H1 (cell line): ENCODE results near the gene KLF13. TPM values are rescaled to one million over a fixed set of nuclear protein-coding genes. Genes with fewer than 3 reads are reported as not detected.

Experiments
- SP1 ChIP-seq: IDR thresholded peaks from 2 replicates; pipeline ENCODE4 v1.6.1; 2011; ENCODE audit warnings: low read depth, low read length
- polyA plus RNA-seq, 7 experiments: library from polyadenylated mRNA; depleted of rRNA in 3 of 7; stranded (reverse) in 5 of 7; unstranded in 2 of 7; fragments of >200 nt in 5 of 7; fragments of 200-250 nt in 2 of 7; gene quantifications; 1 replicate in 5 of 7; 2 replicates in 1 of 7; 4 replicates in 1 of 7; pipeline versions ENCODE4 v1.2.1 to v1.2.3, GENCODE V29; 2011 to 2013; ENCODE audit warnings: missing spikeins in 2 of 7, mixed read lengths in 2 of 7
- total RNA-seq: library from RNA; stranded (reverse); fragmentation: NEBNext Ultra II Directional; extraction: Animal tissue kit (Norgen Biotek cat#: 25700); gene quantifications from 2 replicates; pipeline ENCODE4 v1.2.1, GENCODE V29; 2021
- TF ChIP-seq, protein P1 (sequence below): IDR thresholded peaks from 2 replicates; pipeline ENCODE4 v1.6.1; 2012; ENCODE audit warnings: inconsistent platforms

Gene KLF13
- total and polyA plus RNA-seq, 2 of the 8 experiments (the other 6 are each of a cell fraction or from before 2014, with no cell fraction given) = 18.3 to 33.4 TPM

DNA sequence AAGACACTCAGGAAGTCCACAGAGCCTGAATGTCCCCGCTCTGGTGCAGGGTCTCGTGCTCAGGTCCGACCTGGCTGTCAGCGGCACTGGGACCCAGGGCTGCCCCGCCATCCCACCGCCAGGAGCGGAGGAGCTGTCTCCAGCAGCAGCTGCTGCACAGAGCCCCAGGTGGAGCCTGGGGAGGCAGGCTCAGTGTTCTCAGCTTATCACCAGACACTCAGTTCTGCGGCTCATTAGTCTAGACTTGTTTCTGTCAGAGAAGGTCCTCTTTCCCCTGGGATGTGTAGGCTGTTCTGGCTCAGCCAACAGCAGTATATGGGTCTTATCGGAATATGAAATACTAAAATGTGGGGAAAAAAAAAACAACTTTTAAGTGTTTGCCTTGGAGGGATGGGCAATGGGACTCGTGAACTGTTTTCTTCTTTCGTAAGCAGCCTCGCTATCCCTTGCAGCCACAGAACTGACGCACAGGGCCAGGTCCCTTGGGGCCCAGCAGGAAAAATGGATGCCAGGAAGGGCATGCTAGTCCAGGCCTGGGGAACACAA lies 75.9 kb downstream of the KLF13 start (continued):
- no peak for TF ChIP-seq SP1
- TF ChIP-seq, protein P1, sequence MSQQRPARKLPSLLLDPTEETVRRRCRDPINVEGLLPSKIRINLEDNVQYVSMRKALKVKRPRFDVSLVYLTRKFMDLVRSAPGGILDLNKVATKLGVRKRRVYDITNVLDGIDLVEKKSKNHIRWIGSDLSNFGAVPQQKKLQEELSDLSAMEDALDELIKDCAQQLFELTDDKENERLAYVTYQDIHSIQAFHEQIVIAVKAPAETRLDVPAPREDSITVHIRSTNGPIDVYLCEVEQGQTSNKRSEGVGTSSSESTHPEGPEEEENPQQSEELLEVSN = no peak
